ENCODE data around the gene NSMF. TPM values are rescaled to one million over a fixed set of nuclear protein-coding genes. Genes with fewer than 3 reads are reported as not detected.

Gene NSMF
- total and polyA plus RNA-seq, 2 experiments from 2014 or later = 20.3 to 103 TPM

DNA sequence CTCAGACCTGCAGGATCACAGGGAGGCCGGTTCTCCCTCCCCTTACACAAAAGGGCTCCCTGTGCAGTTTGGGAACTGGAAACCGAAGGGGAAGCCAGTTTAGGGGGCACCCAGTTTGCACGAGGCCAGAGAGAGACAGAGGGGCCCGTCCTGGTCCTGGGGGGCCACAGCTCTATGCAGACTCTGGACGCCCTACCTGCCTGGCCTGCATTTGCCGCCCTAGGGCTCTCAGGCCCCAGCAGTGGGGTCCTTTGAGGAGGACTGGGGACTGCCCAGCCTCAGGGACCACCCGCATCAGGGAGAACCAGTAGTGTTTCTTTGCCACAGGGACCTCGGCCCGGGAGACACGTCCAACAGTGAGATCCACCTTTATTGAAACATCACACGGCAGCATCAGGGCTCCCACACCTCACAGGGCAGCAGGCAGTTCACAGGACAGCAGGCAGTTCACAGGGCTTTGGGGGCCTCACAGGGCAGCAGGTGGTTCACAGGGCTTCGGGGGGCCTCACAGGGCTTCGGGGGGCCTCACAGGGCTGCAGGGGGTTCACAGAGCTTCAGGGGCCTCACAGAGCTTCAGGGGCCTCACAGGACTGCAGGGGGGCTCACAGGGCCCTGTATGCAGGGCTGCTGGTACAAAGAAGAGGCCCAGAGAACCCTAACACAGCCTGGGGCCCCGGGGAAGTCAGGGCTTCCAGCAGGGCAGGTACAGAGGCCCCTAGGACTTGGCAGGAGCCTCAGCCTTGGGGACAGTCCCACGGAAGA, 648 bp upstream of the NSMF start:
- TF ChIP-seq CTCF (conservative IDR thresholded peaks at IDR 0.05; ENCODE audit: low read depth in 2 of 2) (no peak), JUNB (IDR thresholded peaks at IDR 0.05; ENCODE audit: unreplicated experiment) (no peak), POLR2AphosphoS5 (IDR thresholded peaks at IDR 0.05; ENCODE audit: low read depth) (no peak), STAT1 (IDR thresholded peaks at IDR 0.05; ENCODE audit: unreplicated experiment) (no peak), CREB1 (CRISPR knock-in tag; IDR thresholded peaks at IDR 0.05; ENCODE audit: low read depth) (no peak), NANOG (IDR thresholded peaks at IDR 0.05; ENCODE audit: borderline replicate concordance) (no peak), EZH2phosphoT487 (IDR thresholded peaks at IDR 0.05; ENCODE audit: unreplicated experiment) (no peak), REST (IDR thresholded peaks at IDR 0.05; ENCODE audit: unreplicated experiment) (no peak), ZNF114 (CRISPR knock-in tag; IDR thresholded peaks at IDR 0.05) (no peak), EZH2 (IDR thresholded peaks at IDR 0.05; ENCODE audit: low read depth, unreplicated experiment) (no peak)
- TF ChIP-seq, protein P1, sequence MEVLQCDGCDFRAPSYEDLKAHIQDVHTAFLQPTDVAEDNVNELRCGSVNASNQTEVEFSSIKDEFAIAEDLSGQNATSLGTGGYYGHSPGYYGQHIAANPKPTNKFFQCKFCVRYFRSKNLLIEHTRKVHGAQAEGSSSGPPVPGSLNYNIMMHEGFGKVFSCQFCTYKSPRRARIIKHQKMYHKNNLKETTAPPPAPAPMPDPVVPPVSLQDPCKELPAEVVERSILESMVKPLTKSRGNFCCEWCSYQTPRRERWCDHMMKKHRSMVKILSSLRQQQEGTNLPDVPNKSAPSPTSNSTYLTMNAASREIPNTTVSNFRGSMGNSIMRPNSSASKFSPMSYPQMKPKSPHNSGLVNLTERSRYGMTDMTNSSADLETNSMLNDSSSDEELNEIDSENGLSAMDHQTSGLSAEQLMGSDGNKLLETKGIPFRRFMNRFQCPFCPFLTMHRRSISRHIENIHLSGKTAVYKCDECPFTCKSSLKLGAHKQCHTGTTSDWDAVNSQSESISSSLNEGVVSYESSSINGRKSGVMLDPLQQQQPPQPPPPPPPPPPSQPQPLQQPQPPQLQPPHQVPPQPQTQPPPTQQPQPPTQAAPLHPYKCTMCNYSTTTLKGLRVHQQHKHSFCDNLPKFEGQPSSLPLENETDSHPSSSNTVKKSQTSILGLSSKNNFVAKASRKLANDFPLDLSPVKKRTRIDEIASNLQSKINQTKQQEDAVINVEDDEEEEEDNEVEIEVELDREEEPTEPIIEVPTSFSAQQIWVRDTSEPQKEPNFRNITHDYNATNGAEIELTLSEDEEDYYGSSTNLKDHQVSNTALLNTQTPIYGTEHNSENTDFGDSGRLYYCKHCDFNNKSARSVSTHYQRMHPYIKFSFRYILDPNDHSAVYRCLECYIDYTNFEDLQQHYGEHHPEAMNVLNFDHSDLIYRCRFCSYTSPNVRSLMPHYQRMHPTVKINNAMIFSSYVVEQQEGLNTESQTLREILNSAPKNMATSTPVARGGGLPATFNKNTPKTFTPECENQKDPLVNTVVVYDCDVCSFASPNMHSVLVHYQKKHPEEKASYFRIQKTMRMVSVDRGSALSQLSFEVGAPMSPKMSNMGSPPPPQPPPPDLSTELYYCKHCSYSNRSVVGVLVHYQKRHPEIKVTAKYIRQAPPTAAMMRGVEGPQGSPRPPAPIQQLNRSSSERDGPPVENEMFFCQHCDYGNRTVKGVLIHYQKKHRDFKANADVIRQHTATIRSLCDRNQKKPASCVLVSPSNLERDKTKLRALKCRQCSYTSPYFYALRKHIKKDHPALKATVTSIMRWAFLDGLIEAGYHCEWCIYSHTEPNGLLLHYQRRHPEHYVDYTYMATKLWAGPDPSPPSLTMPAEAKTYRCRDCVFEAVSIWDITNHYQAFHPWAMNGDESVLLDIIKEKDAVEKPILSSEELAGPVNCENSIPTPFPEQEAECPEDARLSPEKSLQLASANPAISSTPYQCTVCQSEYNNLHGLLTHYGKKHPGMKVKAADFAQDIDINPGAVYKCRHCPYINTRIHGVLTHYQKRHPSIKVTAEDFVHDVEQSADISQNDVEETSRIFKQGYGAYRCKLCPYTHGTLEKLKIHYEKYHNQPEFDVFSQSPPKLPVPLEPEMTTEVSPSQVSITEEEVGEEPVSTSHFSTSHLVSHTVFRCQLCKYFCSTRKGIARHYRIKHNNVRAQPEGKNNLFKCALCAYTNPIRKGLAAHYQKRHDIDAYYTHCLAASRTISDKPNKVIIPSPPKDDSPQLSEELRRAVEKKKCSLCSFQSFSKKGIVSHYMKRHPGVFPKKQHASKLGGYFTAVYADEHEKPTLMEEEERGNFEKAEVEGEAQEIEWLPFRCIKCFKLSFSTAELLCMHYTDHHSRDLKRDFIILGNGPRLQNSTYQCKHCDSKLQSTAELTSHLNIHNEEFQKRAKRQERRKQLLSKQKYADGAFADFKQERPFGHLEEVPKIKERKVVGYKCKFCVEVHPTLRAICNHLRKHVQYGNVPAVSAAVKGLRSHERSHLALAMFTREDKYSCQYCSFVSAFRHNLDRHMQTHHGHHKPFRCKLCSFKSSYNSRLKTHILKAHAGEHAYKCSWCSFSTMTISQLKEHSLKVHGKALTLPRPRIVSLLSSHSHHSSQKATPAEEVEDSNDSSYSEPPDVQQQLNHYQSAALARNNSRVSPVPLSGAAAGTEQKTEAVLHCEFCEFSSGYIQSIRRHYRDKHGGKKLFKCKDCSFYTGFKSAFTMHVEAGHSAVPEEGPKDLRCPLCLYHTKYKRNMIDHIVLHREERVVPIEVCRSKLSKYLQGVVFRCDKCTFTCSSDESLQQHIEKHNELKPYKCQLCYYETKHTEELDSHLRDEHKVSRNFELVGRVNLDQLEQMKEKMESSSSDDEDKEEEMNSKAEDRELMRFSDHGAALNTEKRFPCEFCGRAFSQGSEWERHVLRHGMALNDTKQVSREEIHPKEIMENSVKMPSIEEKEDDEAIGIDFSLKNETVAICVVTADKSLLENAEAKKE (CRISPR knock-in tag; IDR thresholded peaks at IDR 0.05) = no peak
- TF ChIP-seq, protein P2, sequence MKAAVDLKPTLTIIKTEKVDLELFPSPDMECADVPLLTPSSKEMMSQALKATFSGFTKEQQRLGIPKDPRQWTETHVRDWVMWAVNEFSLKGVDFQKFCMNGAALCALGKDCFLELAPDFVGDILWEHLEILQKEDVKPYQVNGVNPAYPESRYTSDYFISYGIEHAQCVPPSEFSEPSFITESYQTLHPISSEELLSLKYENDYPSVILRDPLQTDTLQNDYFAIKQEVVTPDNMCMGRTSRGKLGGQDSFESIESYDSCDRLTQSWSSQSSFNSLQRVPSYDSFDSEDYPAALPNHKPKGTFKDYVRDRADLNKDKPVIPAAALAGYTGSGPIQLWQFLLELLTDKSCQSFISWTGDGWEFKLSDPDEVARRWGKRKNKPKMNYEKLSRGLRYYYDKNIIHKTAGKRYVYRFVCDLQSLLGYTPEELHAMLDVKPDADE (IDR thresholded peaks at IDR 0.05) = no peak
- ATAC-seq = no peak
- Histone ChIP-seq H3K27ac (ENCODE audit: low read depth) (no peak overlapping the region), H3K4me3 (peak overlapping the region; percentile 71; the same call in 1 of the 2 replicates), H3K36me3 (ENCODE audit: insufficient read depth) (no peaks in the 10 kb centered on the region), H3K27me3 (ENCODE audit: insufficient read depth) (no peaks in the 10 kb centered on the region), H3K9me2 (ENCODE audit: insufficient read depth) (no peaks in the 10 kb centered on the region), H4K20me1 (replicated peaks; ENCODE audit: insufficient read depth) (no peaks in the 10 kb centered on the region; the same call in 1 of the 2 replicates), H3K79me2 (replicated peaks; ENCODE audit: insufficient read depth) (no peaks in the 10 kb centered on the region), H3F3A (replicated peaks; ENCODE audit: low read depth) (0 out of 2 replicates have a peak, but pooled peaks cover 2% of the 10 kb centered on the region), H3K4me2 (no peak overlapping the region), H2AFZ (peak overlapping the region; percentile 99), H3K4me1 (ENCODE audit: insufficient read depth) (peaks cover 2% of the 10 kb centered on the region; the same call in 1 of the 2 replicates)
- Mint-ChIP-seq H3K27ac (no peak overlapping the region), H3K4me3 (peak overlapping the region; percentile 46; the same call in 2 of the 3 replicates), H3K36me3 (ENCODE audit: low read depth) (peaks cover 3% of the 10 kb centered on the region; the same call in 1 of the 3 replicates), H3K27me3 (ENCODE audit: insufficient read depth, low read depth, poor library complexity) (peaks cover 6% of the 10 kb centered on the region), H3K9me3 (no peaks in the 10 kb centered on the region), H3K4me1 (peaks cover 3% of the 10 kb centered on the region; the same call in 2 of the 3 replicates)
- no peak for DNase-seq (ENCODE audit: low spot score)
